Kidney (tissue), 14 donors: ENCODE measurements around the gene SALL1. TPM values are rescaled to one million over a fixed set of nuclear protein-coding genes. Genes with fewer than 3 reads are reported as not detected.

Experiments used
- DNase-seq, 5 donors: peaks; one replicate each; pipeline ENCODE4 v3.0.0-alpha.2; 2013 to 2020
- FAIRE-seq: peaks from 2 replicates; lab custom pipeline; 2012; peaks lifted over from hg19 to GRCh38; lab: Jason Lieb, UNC
- H3K27ac ChIP-seq, 2 donors: one replicate each; pipeline ENCODE4 v1.7.0; 2013; ENCODE audit warnings: low read depth in 2 of 2, low read length in 2 of 2, inconsistent platforms in 1 of 2
- H3K27me3 ChIP-seq: one replicate; pipeline ENCODE4 v1.7.1; 2013; ENCODE audit warnings: low read length, inconsistent platforms; ENCODE audit not compliant: control insufficient read depth, insufficient read depth
- H3K36me3 ChIP-seq, 3 donors: one replicate each; pipeline versions ENCODE4 v1.7.0 to v1.7.1; 2013; ENCODE audit warnings: low read length in 3 of 3, control low read depth in 1 of 3, inconsistent platforms in 1 of 3; ENCODE audit not compliant: insufficient read depth in 3 of 3, control insufficient read depth in 2 of 3
- H3K4me1 ChIP-seq, 3 donors: one replicate each; pipeline versions ENCODE4 v1.7.0 to v1.7.1; 2013; ENCODE audit warnings: low read length in 3 of 3, inconsistent platforms in 1 of 3, low read depth in 1 of 3; ENCODE audit not compliant: control insufficient read depth in 2 of 3, insufficient read depth in 2 of 3
- H3K4me3 ChIP-seq, 3 donors: one replicate each; pipeline versions ENCODE4 v1.7.0 to v1.8.1; 2013; ENCODE audit warnings: low read length in 3 of 3, control low read depth in 1 of 3, inconsistent platforms in 1 of 3
- H3K9ac ChIP-seq, 3 donors: one replicate each; pipeline versions ENCODE4 v1.7.0 to v1.7.1; 2013; ENCODE audit warnings: low read length in 3 of 3, control low read depth in 1 of 3, inconsistent platforms in 1 of 3
- H3K9me3 ChIP-seq, 3 donors: one replicate each; pipeline versions ENCODE4 v1.7.0 to v1.7.1; 2013; ENCODE audit warnings: low read length in 3 of 3, control low read depth in 1 of 3, inconsistent platforms in 1 of 3; ENCODE audit not compliant: control insufficient read depth in 2 of 3, insufficient read depth in 1 of 3
- intact Hi-C: fragments of 100-400 bp; cut with DNase I; formaldehyde crosslinking; loops from one replicate; pipeline ENCODE4 v1.11.1; 2022
- polyA plus RNA-seq: library from polyadenylated mRNA; stranded (reverse); fragments of 350-450 nt; fragmentation: Illumina TruSeq; extraction: RNeasy Lipid Tissue Mini Kit (QIAGEN cat#74804); gene quantifications from one replicate; pipeline ENCODE4 v1.2.3, GENCODE V29; 2014; ENCODE audit warnings: low read depth, low replicate concordance; ENCODE audit not compliant: insufficient read depth
- total RNA-seq: library from RNA; stranded (reverse); fragmentation: NEBNext Ultra II Directional; extraction: Animal tissue kit (Norgen Biotek cat#: 25700); gene quantifications from one replicate; pipeline ENCODE4 v1.2.1, GENCODE V29; 2021
- TF ChIP-seq, protein P1 (sequence below): IDR thresholded peaks from 3 replicates; pipeline ENCODE4 v1.5.1; 2012; ENCODE audit warnings: mild to moderate bottlenecking, moderate library complexity, borderline replicate concordance; ENCODE audit not compliant: insufficient read depth; ENCODE audit errors: extremely low read depth
- donor health status: control.
- donor health status: control.
- donor health status: control.
- donor health status: control.
- donor health status: control.
- donor health status: DM: yes; HTN: yes; CAD: no.
- donor health status: Normal renal cell carcinoma (clear cell type).

Gene SALL1
- total and polyA plus RNA-seq, 2 donors from 2014 or later: 15.3 to 75.3 TPM

DNA sequence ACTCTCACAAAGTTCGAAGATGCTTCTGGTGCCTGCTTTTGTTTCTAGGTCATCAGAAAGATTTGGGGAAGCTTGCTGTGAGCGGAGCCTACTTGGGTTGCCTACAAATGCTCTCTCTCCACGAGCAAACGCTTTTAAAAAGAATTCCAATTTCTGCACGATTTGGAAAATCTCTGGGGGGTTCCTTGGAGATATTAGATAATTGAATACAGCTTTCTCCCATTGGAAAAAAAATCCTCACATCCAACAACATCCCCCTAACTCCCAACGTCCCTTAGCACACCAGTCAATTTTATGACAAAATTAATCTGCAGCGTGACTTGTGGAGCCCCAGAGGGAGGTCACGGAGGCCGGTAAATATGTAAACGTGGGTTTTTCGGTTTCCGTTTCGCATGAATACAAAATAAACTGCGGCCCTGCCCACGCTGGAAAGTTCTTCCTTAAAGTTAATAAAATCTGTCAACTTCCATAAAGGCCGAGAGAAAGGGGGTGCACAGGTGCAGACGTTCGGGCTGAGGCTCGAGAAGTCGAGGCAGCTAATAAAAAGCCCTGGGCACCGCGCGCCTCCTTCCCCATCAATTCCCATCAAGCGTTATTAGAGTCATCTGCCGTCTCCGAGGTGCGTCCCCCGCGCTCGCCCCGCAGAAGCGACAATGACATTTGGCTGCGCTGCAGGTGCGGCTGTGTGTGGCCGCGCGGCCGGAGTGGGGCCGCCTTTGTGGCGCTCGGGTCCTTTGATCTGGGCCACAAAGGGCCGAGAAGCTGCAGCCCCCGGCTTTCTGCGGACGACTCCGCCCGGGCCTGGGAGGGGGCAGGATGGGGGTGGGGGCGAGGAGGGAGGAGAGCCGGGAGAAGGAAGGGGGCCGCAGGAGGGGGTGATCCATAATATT lies 37.6 kb downstream of the SALL1 start:
- H3K9me3 ChIP-seq: no peaks in the 10 kb centered on the region
- H3K9ac ChIP-seq: no peak overlapping the region
- H3K36me3 ChIP-seq: no peaks in the 10 kb centered on the region
- H3K27ac ChIP-seq: peak overlapping the region in 1 of 2 donors; percentile 58
- H3K4me3 ChIP-seq: peak overlapping the region in 1 of 3 donors; percentile 30
- intact Hi-C loops: no loop called here
- TF ChIP-seq, protein P1, sequence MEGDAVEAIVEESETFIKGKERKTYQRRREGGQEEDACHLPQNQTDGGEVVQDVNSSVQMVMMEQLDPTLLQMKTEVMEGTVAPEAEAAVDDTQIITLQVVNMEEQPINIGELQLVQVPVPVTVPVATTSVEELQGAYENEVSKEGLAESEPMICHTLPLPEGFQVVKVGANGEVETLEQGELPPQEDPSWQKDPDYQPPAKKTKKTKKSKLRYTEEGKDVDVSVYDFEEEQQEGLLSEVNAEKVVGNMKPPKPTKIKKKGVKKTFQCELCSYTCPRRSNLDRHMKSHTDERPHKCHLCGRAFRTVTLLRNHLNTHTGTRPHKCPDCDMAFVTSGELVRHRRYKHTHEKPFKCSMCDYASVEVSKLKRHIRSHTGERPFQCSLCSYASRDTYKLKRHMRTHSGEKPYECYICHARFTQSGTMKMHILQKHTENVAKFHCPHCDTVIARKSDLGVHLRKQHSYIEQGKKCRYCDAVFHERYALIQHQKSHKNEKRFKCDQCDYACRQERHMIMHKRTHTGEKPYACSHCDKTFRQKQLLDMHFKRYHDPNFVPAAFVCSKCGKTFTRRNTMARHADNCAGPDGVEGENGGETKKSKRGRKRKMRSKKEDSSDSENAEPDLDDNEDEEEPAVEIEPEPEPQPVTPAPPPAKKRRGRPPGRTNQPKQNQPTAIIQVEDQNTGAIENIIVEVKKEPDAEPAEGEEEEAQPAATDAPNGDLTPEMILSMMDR: no peak
- H3K4me1 ChIP-seq: peaks cover 0 to 13% (median 2%) of the 10 kb centered on the region in 3 donors
- DNase-seq (peak in 2 of 5 donors; percentile 40 to 58), FAIRE-seq (no peak)
- H3K27me3 ChIP-seq: peaks cover 4% of the 10 kb centered on the region

DNA sequence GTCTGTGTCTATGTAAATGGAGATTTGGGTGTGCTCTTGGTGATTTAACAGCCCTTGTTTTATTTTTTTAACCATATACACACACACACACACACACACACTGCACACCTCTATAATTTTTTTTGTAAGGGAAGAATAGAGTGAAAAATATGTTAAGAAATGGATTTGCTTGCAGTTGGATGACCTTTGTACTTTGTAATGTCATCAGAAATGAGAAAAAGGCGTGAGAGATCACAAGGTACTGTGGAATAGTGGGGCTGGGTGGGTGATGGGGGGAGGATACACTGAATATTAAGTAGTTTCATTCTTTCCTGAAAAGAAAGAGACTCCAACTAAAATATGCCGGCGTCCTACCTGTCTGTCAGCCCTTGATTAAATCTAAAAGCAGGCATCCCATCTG lies 38.7 kb downstream of the SALL1 start:
- Histone ChIP-seq H3K36me3 (no peaks in the 10 kb centered on the region), H3K27me3 (peaks cover 4% of the 10 kb centered on the region), H3K9ac (no peak overlapping the region), H3K4me3 (no peak overlapping the region), H3K4me1 (peaks cover 0 to 13% (median 2%) of the 10 kb centered on the region in 3 donors), H3K9me3 (no peaks in the 10 kb centered on the region), H3K27ac (peak overlapping the region in 1 of 2 donors; percentile 58)
- TF ChIP-seq, protein P1: no peak
- FAIRE-seq (no peak), DNase-seq (no peak)
- intact Hi-C loops: no loop called here

DNA sequence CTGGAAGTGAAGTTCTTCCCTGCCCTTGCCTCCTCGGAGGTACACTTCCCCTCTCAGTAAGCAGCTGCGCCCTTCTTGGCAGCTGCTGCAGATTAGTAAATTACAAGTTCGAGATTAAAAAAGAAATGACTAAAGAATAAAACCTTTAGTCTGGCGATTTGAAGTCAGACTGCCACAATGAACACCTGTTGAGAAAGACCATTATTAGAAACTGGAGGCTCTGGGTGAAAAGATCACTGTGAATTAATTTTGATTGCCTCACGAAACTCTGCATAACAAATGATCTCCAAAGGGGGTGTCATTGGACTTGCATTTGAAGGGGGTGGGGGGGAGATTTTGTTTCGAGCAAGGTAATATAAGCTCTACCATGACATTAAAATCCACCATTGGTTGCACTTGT lies 39.3 kb downstream of the SALL1 start:
- no peaks in the 10 kb centered on the region for H3K36me3 ChIP-seq
- FAIRE-seq (no peak), DNase-seq (no peak)
- TF ChIP-seq, protein P1: no peak
- intact Hi-C loops: no loop called here
- H3K4me1 ChIP-seq: peaks cover 0 to 13% (median 2%) of the 10 kb centered on the region in 3 donors
- peak overlapping the region; percentile 40 to 53 for H3K27ac ChIP-seq
- H3K9ac ChIP-seq: no peak overlapping the region
- H3K4me3 ChIP-seq: no peak overlapping the region
- H3K27me3 ChIP-seq: peaks cover 4% of the 10 kb centered on the region
- no peaks in the 10 kb centered on the region for H3K9me3 ChIP-seq
